SU-DHL-6 (cell line): ENCODE measurements around the gene TNIK.

Experiments used
- H2AFZ ChIP-seq: fragments of 200-600 bp; sonication (generic); 2 replicates; pipeline ENCODE4 v1.6.1; 2014; ENCODE audit warnings: low read depth, mild to moderate bottlenecking, moderate library complexity, mixed read lengths, antibody characterized with exemption, low read length; ENCODE audit not compliant: severe bottlenecking
- H3F3A ChIP-seq: fragments of 200-600 bp; shearing (Covaris generic); 2 replicates; pipeline ENCODE4 v1.6.0; 2016; ENCODE audit warnings: antibody characterized with exemption, mild to moderate bottlenecking; ENCODE audit not compliant: insufficient read depth
- H3K27ac ChIP-seq: fragments of 200-600 bp; sonication (generic); 2 replicates; pipeline ENCODE4 v1.5.1; 2016; ENCODE audit warnings: low read depth, mild to moderate bottlenecking, low read length, moderate library complexity, mixed read lengths
- H3K27me3 ChIP-seq: fragments of 200-600 bp; sonication (generic), shearing (Covaris generic); 2 replicates; pipeline ENCODE4 v1.6.0; 2014; ENCODE audit warnings: mild to moderate bottlenecking, low read length
- H3K36me3 ChIP-seq: fragments of 200-600 bp; sonication (generic); 2 replicates; pipeline ENCODE4 v1.6.1; 2014; ENCODE audit warnings: mild to moderate bottlenecking, low read length, mixed read lengths
- H3K4me2 ChIP-seq: fragments of 300-600, 200-600 bp; shearing (Covaris generic), sonication (generic); 2 replicates; pipeline ENCODE4 v1.6.0; 2014; ENCODE audit warnings: low read length, low read depth, mild to moderate bottlenecking; ENCODE audit not compliant: poor library complexity, severe bottlenecking
- H3K4me3 ChIP-seq: fragments of 200-600 bp; sonication (generic); 2 replicates; pipeline ENCODE4 v1.5.1; 2014; ENCODE audit warnings: antibody characterized with exemption, low read length, mild to moderate bottlenecking, mixed read lengths; ENCODE audit not compliant: insufficient read depth, poor library complexity, severe bottlenecking
- H3K79me2 ChIP-seq: fragments of 200-600 bp; sonication (generic); 2 replicates; pipeline ENCODE4 v1.6.1; 2014; ENCODE audit warnings: mild to moderate bottlenecking, low read length, moderate library complexity; ENCODE audit not compliant: insufficient read depth
- H3K9ac ChIP-seq: fragments of 200-600 bp; sonication (generic); 2 replicates; pipeline ENCODE4 v1.7.0; 2014; ENCODE audit warnings: mild to moderate bottlenecking, low read length
- H3K9me2 ChIP-seq: fragments of 200-600 bp; sonication (generic); replicated peaks from 2 replicates; pipeline ENCODE4 v1.6.1; 2014; ENCODE audit warnings: low read length; ENCODE audit not compliant: insufficient read depth
- H3K9me3 ChIP-seq: fragments of 200-600 bp; sonication (generic); 2 replicates; pipeline ENCODE4 v1.6.1; 2014; ENCODE audit warnings: low read length, mixed read lengths; ENCODE audit not compliant: insufficient read depth
- H4K20me1 ChIP-seq: fragments of 200-600 bp; sonication (generic); 2 replicates; pipeline ENCODE4 v1.6.1; 2014; ENCODE audit warnings: low read depth, mild to moderate bottlenecking, antibody characterized with exemption, low read length, moderate library complexity, mixed read lengths
- EZH2phosphoT487 ChIP-seq: fragments of 200-600 bp; sonication (generic), shearing (Covaris generic); conservative IDR thresholded peaks from 2 replicates; pipeline ENCODE4 v1.6.1; 2018; ENCODE audit warnings: mild to moderate bottlenecking, antibody characterized with exemption, low read length, moderate library complexity, mixed read lengths
- TF ChIP-seq, protein P1 (sequence below): fragments of 200-600 bp; sonication (generic); IDR thresholded peaks from one replicate; pipeline ENCODE4 v1.5.1; 2017; ENCODE audit warnings: antibody characterized with exemption, mild to moderate bottlenecking, low read length, moderate library complexity; ENCODE audit not compliant: insufficient read depth, poor library complexity, severe bottlenecking

Gene TNIK

GRCh38 chr3:171186817-171187500, 273.2 kb downstream of the TNIK start:
- H3K9me2 ChIP-seq = no peaks in the 10 kb centered on the region

DNA sequence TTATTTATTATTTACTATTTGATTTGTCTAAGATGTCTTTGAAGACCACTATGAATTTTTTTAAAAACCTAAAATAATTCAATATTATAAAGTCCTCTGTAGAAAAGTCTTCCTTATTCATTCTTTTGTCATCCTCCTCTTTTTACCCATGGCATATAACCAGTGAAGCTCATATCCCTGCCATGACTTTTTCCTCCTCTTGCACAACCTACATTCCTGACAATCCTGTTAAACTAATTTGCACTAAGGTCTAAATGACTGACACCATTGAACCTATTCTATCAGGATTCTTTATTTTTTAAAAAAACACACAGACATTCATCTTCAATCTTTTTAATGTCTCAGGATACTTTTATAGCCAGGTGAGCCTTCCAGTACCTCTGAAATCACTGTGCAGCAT, 273.8 kb downstream of the TNIK start:
- Histone ChIP-seq H3K4me2 (no peak overlapping the region), H3K9ac (no peak overlapping the region), H3F3A (no peaks in the 10 kb centered on the region), H3K9me2 (no peaks in the 10 kb centered on the region), H3K27me3 (no peaks in the 10 kb centered on the region), H3K9me3 (no peaks in the 10 kb centered on the region), H4K20me1 (no peaks in the 10 kb centered on the region), H3K36me3 (no peaks in the 10 kb centered on the region), H3K27ac (no peak overlapping the region), H2AFZ (no peak overlapping the region), H3K79me2 (no peaks in the 10 kb centered on the region), H3K4me3 (no peak overlapping the region)
- TF ChIP-seq EZH2phosphoT487 = no peak
- TF ChIP-seq, protein P1, sequence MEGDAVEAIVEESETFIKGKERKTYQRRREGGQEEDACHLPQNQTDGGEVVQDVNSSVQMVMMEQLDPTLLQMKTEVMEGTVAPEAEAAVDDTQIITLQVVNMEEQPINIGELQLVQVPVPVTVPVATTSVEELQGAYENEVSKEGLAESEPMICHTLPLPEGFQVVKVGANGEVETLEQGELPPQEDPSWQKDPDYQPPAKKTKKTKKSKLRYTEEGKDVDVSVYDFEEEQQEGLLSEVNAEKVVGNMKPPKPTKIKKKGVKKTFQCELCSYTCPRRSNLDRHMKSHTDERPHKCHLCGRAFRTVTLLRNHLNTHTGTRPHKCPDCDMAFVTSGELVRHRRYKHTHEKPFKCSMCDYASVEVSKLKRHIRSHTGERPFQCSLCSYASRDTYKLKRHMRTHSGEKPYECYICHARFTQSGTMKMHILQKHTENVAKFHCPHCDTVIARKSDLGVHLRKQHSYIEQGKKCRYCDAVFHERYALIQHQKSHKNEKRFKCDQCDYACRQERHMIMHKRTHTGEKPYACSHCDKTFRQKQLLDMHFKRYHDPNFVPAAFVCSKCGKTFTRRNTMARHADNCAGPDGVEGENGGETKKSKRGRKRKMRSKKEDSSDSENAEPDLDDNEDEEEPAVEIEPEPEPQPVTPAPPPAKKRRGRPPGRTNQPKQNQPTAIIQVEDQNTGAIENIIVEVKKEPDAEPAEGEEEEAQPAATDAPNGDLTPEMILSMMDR = no peak

More at GRCh38 chr3:171186817-171187500, 273.2 kb downstream of the TNIK start:
- Histone ChIP-seq H2AFZ (no peak overlapping the region), H3K9ac (no peak overlapping the region), H3K4me3 (no peak overlapping the region), H3F3A (no peaks in the 10 kb centered on the region), H4K20me1 (no peaks in the 10 kb centered on the region), H3K9me3 (no peaks in the 10 kb centered on the region), H3K79me2 (no peaks in the 10 kb centered on the region), H3K4me2 (no peak overlapping the region), H3K27ac (no peak overlapping the region), H3K27me3 (no peaks in the 10 kb centered on the region), H3K36me3 (no peaks in the 10 kb centered on the region)
- no peak for TF ChIP-seq EZH2phosphoT487
- TF ChIP-seq, protein P1 = no peak

DNA sequence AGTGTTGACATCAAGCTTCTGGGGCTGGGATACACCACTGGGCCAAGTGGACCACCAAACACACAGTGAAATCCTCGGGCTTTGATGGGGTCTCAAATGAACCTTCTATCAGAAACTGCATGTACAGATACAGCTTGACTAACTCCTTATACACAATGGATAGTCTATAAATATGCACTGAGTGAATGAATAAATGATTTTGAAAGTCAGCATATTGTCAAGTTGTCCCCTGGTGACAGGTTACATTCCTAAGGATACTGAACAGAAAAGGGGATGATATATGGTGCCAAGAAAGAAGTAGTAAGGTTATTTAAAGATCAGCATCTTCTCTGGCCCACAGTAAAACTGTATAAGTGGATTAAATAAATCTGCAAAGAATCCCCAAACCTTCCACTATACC, 274.2 kb downstream of the TNIK start:
- TF ChIP-seq, protein P1 = no peak
- no peak for TF ChIP-seq EZH2phosphoT487
- H3K4me3 ChIP-seq = no peak overlapping the region
- no peak overlapping the region for H3K9ac ChIP-seq
- H3K9me3 ChIP-seq = no peaks in the 10 kb centered on the region
- no peaks in the 10 kb centered on the region for H3K36me3 ChIP-seq
- no peaks in the 10 kb centered on the region for H4K20me1 ChIP-seq
- H3K27ac ChIP-seq = no peak overlapping the region
- no peaks in the 10 kb centered on the region for H3K27me3 ChIP-seq
- H3K4me2 ChIP-seq = no peak overlapping the region
- no peak overlapping the region for H2AFZ ChIP-seq
- no peaks in the 10 kb centered on the region for H3K79me2 ChIP-seq
- no peaks in the 10 kb centered on the region for H3K9me2 ChIP-seq
- no peaks in the 10 kb centered on the region for H3F3A ChIP-seq
